GM10847 (cell line): ENCODE data around the gene CISH.

ENCODE experiments used
- POLR2A ChIP-seq: IDR thresholded peaks from 2 replicates; pipeline ENCODE4 v1.6.1; 2011; ENCODE audit not compliant: insufficient read length; ENCODE audit errors: extremely low read depth

Gene CISH

DNA sequence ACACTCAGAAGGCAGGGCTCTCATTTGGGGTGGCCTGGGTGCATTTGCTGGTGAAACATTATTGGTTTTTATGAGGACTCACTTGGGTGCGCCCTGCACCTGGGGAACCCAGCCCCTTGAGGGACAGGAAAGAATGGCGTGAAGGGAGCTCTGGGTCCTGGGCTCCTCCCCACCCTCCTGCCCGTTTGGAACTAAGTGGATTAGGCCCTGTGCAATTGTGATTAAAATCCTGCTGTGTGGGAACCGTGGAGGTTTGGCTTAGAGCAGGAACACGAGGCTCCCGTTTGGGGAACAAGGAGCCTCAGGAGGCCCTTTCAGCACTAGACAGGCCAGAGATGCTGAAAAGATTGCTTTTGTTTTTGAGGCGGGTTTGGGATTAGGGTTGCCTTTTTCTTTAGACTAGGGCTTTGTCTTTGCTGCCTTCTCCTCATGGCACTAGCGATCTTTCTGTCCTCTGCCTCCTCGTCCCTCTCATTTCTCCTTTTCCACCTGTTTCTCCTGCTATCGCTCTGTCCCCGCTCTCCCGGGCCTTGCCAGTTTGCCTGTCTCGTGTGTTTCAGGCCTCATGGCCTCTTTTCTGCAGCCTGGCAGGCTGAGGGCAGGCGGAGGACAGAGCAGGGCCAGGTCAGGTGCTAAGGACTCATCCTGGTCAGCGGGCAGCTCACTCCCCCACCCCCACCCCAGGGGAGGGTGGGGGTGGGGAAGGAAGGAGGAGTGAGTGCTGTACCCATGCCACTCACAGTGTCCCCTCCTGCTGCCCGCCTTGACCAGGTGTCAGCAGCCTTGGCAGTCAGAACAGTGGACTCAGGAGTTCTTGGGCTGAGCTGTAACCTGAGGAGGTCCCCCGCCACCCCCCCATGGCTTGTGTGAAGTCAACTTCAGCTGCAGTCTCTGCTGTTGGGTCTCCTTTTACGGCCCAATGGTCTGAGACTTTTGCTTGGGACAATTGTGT lies 13.9 kb upstream of the CISH start:
- no peak for TF ChIP-seq POLR2A

DNA sequence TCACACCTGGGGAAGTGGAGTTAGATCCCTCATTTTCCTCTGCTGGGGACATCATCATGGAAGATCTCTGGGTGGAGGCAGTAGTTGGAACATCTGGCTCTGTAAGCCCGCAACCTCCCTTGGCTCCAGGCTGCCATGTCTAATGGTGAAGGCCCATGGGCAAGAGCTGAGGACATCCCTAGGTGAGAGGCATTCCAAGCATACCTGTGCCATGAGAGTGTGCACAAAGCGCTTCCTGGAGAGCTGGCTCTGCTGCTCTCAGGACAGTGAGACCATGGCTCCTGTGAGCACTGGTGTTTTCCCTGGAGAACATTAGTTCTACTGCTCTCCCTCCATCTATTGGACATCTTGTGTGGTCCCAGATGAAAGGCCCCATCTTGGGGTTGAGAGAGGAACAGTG lies 13.1 kb upstream of the CISH start:
- TF ChIP-seq POLR2A, result no peak

DNA sequence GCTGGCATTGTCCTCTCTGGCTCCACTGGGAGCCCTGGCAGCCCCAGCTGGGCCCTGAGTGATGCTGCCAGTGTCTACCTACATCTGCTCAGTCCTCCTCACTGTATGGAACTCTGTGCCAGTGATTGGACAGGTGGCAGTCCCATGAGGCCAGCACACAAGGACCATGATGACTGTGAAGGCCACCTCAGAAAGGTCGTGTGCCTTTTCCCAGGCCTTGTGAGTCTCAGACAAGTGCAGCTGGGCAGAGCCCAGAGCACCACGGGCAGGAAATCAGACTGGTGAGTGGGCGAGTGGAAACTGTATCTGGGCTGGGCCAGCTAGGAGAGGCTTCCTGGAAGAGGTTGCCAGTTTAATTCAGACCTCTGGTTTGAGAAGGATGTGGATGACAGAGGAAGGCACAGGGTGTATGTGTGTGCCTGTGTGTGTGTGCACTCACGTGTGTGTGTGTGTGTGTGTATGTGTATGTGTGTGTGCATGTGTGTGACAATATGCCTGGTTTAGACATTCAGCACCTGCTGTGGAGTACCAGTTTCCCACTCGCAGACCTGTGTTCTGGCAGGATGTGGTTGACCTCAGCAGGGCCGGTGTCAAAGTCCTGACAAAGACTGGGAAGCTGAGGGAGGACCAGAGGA lies 12.4 kb upstream of the CISH start:
- no peak for TF ChIP-seq POLR2A

DNA sequence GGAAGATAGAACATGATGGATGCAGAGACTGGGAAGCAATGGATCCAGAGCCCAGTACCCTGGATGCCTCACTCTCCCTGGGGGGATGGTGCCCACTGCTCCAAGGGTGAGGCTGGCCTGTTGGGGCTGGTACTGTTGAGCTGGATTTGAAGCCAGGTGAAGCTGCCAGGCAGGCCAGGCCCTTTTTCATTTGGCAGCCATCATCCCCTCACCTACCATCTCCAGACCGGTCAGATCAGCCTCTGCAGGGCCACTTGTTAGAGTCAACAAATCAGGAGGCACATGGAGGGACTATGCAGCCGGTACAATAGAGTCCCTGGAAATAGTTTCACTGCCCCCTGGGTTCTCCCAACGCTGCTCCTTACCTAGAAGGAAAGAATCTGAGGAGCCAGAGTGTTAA lies 11.3 kb upstream of the CISH start:
- TF ChIP-seq POLR2A, result no peak

DNA sequence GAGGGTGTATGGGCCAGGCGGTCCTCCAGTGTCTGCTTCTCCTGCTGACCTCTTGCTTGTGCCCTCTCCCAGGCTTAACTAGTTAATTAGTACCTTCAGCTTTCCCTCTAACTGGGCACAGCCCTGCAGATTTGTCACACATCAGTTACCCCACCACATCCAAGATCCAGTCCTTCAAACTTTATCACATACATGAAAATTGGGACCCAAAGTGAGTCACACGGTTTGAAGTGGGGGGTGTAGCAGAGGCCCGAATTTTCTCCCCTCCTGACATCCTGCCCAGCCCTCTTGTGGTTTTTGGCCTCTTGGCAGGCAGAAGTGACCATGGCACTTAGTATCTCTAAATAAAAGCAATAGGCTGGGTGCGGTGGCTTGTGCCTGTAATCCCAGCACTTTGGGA lies 9.2 kb upstream of the CISH start:
- no peak for TF ChIP-seq POLR2A

DNA sequence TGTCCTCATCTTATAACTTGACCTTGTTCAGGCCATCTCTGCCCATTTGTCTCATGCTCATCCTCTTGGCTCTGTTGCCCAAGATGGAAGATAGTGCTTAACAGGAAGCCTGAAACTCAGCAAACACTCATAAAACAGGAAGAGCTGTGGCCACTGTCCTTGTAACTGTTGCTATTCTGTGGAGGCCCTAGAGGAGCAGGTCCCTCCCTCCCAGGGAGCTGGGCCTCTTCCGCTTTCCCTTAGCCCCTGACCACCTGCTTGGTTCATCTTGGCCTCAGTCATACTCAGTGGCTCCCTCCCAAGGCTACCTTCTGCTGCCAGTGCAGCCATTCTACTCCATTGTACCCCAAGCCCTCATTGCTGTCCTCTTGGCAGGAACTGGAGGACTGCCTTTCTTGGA lies 8.8 kb upstream of the CISH start:
- no peak for TF ChIP-seq POLR2A

DNA sequence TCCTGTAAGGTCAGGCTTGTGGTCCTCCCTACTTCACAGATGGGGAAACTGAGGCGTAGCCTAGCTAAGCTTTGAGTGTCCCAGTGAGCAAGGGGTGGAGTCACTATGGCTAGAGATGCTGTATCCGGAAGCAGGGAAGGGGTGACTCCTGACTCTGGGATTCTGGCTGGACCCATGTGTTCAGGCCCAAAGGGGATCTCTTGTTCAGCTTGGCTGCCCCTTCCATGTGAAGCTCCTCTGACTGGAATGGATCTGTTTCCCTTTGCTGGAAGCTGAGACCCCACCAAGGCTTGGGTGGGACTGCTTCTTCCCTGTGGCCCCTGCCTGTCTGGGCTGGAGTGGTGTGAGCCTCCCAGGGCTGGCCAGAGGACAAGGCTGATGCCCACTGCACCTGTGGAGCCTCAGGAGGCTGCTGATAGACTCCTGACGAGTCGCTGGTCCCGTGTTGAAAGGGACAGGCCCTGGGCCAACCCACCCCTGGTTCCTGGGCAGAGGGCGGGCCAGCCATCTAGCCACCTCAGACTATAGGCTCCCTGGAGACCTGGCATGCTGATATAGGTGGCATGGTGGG lies 6.4 kb upstream of the CISH start:
- no peak for TF ChIP-seq POLR2A

DNA sequence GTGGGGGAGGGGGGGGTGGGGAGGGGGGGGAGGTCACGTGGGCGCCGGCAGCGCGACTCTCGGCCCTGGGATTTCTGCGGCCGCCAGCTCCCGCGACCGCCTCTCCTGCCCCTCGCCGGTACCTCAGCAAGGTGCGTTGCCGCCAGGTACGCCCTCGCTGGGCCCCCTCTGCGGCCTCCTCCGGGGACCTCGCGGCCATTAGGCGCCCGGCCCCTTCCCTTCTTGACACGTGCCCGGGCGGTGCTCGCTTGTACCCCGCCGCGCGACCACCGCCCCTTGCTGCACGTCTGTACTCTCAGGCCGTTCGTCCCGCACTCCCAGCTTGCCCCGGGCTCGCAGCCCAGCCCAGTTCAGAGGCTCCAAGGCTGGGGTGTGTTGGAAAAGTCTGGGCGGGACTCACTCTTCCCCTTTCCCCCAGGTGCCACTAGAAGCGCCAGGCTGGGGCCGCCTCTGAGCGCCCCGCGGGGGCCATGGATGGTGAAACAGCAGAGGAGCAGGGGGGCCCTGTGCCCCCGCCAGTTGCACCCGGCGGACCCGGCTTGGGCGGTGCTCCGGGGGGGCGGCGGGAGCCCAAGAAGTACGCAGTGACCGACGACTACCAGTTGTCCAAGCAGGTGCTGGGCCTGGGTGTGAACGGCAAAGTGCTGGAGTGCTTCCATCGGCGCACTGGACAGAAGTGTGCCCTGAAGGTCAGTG lies 5.7 kb upstream of the CISH start, which contains the start of gene MAPKAPK3:
MAPKAPK3 (plus strand) TSS at position 56 of the 696 bp plus-strand sequence; CDS start at position 471, 415 bp downstream.
- peak; percentile 10 for TF ChIP-seq POLR2A

DNA sequence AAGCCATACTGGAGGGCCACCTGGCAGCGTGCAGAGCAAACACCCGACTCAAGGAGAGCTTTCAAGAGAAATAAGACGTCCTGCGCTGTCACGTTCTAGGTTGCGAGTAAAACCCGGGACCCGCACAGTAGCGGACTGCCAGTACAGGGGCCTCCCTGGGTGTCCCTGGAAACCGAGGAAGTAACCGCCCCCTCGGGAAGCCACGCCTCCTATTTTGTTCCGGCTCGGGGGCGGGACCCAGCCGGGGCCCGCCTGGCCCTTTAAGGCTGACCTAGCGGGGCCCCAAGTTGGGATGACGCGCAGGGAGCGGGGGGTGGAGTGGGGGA lies 5.2 kb upstream of the CISH start:
- peak; percentile 14 for TF ChIP-seq POLR2A

DNA sequence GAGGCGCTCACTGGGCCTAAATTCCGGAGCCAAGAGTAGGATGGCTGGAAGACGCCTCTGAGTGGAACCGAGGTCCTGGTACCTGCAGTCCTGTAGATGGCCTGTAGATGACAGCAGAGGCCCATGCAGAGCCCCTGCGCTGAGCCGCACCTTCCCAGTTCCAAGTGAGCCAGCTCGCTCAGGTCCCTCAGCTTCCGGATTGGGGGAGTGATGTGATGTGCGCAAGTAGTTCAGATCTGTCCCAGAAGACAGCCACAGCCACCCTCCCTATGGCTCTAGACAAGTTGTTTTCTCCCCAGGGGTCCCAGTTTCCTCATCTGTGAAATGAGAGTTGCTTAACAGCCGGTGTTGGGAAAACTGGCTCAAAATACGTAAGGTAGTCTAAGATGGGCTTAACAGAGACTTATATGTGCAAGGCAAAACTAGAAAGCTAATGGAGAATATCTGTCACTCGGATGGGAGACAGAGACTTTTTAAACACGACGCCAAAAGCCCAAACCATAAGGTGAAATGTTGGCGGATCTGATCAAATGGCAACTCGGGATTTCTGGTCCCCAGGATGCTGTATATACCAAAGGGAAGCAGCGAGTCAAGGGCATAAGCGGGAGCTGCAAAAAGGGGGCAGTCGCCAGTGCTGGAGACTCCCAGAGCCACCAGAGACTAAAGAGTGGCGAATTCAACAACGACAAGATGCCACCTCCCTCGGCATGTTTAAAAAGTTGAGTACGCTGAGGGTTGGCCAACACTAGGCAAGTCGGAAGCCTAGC lies 4.6 kb upstream of the CISH start:
- TF ChIP-seq POLR2A, result no peak

DNA sequence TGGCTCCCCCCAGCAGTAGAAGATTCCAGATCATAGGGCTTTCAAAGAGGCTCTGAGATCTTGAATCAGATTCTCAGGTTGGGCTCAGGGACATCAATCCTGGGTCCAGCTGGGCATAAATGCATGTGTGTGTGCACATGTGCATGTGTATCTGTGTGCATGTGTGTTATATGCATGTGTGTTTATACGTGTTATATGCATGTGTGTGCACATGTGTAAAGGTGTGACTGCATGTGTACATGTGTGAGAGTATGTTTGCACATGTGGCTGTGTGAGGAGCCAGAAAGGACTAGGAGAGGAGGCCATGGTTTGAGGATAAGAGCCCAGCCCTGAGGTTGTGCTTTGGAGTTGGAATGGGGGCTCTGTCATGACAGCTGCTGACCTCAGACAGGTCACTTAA lies 3.6 kb upstream of the CISH start:
- no peak for TF ChIP-seq POLR2A

DNA sequence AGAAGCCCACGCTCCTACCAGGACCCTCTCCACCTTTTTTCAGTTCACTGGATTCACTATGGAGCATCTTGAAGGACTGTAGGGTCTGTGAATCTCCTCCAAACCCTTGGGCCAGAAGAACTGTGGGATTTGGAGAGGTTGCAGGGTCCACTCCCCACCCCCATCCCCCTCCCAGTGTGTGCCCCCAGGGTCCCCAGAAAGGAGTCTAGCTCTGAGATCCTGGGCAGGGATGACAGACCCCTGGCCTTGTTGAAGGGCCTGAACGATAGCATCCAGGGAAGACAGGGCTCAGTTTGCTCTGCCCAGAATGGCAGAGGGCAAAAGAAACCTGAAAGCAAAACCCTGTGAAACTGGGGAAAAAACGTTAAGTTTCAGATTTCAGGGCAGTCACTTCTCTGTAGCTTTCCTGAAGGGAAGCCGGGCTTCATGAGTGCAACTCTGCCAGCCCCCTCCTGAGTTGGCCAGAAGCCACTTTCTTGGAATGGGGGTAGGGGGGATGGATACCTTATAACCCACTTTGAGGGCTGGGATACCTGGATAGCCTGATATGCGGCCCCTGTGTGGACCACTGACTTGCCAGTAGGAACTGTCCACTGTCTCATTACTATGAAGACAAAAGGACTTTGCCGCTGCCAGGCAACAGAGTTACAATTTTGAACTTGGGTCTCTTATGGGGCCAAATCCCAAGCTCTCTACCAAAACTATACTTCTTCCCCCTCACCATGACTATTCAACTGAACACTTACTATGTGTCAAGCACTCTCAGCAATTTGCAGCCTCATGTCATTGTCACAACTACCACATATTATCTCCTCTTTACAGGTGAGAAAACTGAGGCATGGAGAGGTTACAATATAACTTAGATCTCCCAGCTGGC lies 1.6 kb upstream of the CISH start:
- no peak for TF ChIP-seq POLR2A

DNA sequence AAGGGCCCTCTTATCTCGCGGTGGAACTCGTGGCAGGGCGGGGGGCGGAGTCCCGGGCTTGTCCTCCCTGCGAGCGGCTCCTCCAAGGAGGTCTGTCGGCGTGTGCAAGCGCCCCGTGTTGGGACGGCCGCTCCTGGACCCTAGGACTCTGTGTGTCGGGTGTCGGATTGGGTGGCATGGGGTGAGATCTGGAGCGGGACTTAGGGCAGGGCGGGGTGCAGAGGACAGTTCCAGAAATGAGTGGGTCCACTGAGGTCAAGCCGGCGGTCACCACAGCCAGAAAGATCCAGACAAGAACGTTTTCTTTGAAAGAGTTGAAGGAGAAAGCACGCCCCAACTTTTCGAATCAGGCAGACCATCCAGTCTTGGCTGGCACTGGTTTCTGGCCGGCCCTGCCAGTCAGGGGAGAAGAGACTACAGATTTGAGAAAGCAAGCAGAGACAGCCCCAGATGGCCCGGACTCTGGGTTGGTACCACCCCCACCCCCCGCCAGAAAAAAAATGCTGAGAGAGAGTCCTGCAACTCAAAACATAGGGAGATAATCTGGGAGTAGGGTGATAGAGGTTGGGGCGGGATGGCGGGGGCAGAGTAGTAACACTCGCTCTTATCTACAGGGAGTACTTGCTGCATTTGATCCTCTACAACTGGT lies 784 bp upstream of the CISH start:
- no peak for TF ChIP-seq POLR2A

DNA sequence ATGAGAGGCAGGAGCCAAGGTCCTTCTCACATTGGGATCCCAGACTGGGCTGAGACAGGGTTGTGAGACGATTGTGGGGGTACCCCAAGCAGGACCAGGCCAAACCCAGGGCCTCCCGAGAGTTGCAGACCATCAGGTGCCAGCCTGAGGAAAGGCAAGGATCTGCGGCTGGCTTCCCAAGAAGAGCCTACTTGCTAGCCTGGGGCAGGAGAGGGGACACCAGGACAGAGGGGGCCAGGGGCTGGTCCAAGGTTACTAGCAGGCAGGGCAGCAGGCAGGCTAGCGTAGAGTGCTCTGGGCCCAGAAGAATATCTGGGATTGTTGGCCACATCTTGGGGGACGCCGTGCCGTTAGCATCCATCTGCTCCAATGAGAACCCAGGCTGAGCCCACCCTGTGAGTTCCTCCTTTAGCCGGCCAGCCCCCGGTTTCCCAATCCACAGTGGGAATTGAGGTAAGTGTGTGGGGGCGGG lies 546 bp downstream of the CISH start:
- TF ChIP-seq POLR2A, result no peak
